NK-92 (cell line): ENCODE data around the gene TARP.
"Not testable (repeated sequence)": the region's sequence is repeated elsewhere in the genome, so short reads cannot be mapped to it uniquely, and the experiment has no call there.

Source experiments
- DNase-seq: peaks from one replicate; lab custom pipeline; 2025; ENCODE audit not compliant: unreplicated experiment; lab: John Stamatoyannopoulos, UW

TARP gene

DNA sequence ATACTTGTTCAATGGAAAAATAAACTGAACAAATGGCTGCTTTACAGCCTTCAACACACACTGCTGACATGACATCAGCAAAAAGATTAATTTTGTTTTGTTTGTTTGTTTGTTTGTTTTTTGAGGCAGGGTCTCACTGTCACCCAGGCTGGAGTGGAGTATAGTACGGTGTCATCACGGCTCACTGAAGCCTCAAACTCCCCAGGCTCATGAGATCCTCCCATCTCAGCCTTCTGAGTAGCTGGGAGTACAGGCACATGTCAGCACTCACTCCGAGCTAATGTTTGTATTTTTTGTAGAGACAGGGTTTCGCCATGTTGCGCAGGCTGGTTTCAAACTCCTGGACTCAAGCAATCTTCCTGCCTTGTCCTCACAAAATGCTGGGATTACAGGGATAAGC lies 10.9 kb downstream of the TARP start:
- DNase-seq = no peak

DNA sequence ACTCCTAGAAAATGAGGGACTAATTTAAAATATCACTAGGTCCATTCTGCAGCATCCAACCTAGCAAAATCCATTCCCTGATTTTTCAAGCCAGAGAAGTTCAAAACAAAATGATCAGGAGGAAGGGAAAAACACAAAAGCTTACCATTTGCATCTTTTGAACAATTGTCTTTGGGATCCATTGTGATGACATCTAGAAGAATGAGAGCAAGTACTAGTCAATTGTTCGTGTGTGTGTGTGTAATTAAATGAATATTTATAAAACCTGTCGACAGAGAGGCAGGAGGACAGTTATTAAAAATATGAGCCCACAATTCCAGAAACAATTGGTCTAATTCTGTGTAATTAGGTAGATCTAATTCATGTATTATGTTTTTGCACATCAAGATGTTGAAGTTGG lies 11.4 kb downstream of the TARP start:
- DNase-seq = not testable (repeated sequence)

DNA sequence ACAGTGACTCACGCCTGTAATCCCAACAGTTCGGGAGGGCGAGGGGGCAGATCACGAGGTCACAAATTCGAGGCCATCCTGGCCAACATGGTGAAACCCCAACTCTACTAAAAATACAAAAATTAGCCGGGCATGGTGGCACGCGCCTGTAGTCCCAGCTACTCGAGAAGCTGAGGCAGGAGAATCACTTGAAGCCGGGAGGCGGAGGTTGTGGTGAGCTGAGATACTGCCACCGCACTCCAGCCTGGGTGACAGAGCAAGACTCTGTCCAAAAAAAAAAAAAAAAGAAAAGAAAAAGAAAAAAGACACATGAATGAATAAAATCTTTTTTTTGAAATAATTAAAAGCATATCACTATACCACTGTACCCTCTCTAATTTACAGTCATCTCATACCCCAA lies 11.8 kb downstream of the TARP start:
- not testable (repeated sequence) for DNase-seq

DNA sequence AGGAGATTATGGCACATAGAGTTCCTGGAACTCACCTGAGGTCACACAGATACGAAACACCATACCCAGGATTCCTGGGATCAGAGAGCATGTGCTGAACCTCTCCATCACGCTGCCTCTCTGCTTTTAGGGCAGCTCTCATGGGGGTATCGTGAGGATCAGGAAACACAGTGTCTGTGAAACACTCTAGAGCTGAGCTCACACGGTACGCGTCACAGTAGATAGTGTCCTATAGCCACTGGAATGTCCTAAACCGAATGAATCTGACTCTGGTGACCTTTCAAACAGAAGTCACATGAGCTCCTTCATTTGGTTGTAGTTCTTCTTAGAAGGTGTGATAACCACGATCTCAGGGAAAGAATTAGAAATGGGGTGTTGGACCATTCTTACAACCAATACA lies 14.3 kb downstream of the TARP start:
- not testable (repeated sequence) for DNase-seq

DNA sequence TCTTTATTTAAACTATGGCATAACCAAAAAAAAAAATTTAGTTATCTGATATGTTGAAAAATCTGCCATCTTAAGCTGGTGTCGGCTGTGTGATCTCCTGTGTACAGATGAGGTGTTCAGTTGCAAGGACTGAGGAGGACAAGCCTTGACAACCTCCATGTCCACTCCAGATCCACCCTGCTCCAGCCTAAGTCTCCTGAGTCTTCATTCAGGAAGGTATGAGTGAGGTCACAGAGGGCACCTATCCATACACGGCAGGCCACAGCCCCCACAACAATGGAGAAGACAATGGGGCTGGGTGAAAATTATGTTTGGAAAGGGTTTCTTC lies 16.1 kb downstream of the TARP start:
- DNase-seq = no peak

DNA sequence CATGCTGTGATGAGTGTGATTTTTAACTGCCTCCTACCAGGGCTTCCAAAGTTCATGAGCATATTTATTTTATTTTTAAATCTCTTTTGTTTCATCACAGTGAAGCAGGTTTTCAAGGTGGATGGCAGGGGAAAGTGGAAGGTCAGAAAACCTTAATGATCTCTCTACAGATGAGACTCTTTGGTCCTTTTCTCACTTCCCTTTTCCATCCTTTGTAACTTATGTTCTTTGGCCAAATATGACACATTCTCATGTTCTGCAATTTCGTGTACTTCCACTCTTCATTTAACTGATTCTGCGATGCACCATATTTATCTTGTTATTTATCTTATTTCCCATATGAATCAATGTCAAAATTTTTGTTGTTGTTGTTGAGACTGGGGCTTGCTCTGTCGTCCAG lies 23.6 kb downstream of the TARP start:
- DNase-seq = not testable (repeated sequence)

DNA sequence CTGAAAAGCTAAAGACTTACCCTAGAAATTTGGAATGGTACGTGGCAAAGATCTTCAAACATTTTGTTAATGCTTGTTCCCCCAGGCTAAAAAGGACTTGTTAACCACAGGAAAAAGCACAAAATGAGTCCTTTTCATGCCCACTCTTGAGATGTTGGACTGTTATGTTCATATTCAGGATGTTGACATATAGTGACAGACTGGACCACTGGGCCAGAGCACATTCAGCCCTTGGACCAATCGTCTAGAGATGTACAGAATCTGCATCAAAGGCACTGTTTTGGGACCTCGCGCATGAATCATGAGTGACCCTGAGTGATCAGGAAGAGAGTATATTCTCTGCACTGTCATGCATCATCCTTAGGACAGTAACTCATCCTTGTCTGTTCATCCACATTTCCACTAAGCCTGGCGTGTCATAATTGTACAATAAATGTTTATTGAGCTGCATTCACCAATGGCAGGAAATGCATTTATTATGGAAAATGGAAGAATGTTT lies 25.3 kb downstream of the TARP start:
- DNase-seq = no peak

DNA sequence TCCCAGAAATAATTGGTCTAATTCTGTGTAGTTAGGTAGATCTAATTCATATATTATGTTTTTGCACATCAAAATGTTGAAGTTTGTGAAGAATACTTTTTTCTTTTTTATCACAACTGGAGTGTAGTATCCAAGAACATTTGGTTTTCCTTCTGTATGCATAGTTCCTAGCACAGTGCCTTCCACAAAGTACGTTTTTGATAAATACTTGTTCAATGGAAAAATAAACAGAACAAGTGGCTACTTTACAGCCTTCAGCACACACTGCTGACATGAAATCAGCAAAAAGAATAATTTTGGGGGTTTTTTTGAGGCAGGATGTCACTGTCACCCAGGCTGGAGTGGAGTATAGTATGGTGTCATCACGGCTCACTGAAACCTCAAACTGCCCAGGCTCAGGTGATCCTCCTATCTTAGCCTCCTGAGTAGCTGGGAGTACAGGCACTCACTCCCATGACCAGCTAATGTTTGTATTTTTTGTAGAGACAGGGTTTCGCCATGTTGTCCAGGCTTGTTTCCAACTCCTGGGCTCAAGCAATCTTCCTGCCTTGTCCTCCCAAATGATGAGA lies 27.9 kb downstream of the TARP start:
- no peak for DNase-seq

DNA sequence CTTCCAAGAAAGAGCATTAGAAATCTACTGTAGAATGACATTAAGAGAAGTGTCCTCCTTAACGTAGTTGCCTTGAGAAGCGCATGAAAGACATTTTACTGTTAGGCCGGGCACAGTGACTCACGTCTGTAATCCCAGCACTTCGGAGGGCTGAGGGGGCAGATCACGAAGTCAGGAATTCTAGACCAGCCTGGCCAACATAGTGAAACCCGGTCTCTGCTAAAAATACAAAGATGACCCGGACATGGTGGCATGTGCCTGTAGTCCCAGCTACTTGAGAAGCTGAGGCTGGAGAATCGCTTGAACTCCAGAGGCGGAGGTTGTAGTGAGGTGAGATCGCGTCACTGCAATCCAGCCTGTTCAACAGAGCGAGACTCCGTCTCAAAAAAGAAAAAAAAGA lies 28.9 kb downstream of the TARP start:
- DNase-seq = no peak

DNA sequence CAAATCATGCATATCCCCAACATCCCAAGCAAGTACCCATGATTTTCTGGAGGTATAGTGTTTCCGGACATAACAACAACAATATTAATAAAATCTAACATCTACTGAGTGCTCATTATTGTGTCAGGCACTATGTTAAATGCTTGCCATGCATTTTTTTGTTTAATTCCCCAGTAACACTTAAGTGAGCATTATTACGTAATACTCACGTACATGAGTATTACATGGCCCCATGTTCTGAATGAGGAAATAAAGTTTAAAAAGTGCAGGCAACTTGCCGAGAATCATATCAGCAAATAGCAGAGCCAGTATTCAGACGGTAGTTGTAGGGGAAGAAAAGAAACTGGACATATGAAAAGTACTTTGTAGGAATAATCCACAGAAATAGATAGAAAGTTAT lies 30.1 kb downstream of the TARP start:
- not testable (repeated sequence) for DNase-seq

DNA sequence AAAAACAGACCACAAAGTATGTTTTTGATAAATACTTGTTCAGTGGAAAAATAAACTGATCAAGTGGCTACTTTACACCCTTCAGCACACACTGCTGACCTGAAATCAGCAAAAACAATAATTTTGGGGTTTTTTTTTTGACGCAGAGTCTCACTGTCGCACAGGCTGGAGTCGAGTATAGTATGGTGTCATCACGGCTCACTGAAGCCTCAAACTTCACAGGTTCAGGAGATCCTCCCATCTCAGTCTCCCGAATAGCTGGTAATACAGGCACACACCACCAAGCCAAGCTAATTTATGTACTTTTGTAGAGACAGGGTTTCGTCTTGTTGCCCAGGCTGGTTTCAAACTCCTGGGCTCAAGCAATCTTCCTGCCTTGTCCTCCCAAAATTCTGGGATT lies 30.6 kb downstream of the TARP start:
- DNase-seq = no peak

DNA sequence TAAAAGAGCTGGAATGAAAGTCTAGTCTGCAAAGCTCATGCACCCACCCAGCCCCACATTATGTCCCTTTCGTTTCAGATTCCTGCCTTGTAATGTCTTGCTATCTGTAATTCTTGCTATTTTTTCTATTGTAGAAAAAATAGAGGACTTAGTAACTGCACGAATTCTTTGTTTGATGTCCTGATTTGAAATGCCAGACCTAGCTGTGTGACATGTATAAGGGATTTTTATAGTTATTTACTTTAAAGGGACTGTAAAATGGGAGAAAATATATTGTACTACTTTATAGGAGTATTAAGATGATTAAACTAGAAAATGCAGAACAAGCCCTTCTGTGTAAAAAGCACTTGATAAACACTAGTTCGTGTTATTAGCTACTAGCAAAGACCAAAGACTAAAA lies 32.4 kb downstream of the TARP start:
- no peak for DNase-seq

DNA sequence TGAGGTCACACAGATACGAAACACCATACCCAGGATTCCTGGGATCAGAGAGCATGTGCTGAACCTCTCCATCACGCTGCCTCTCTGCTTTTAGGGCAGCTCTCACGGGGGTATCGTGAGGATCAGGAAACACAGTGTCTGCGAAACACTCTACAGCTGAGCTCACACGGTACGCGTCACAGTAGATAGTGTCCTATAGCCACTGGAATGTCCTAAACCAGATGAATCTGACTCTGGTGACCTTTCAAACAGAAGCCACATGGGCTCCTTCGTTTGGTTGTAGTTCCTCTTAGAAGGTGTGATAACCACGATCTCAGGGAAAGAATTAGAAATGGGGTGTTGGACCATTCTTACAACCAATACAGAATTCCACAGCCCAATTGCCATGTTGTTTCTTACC lies 34.3 kb downstream of the TARP start:
- not testable (repeated sequence) for DNase-seq

DNA sequence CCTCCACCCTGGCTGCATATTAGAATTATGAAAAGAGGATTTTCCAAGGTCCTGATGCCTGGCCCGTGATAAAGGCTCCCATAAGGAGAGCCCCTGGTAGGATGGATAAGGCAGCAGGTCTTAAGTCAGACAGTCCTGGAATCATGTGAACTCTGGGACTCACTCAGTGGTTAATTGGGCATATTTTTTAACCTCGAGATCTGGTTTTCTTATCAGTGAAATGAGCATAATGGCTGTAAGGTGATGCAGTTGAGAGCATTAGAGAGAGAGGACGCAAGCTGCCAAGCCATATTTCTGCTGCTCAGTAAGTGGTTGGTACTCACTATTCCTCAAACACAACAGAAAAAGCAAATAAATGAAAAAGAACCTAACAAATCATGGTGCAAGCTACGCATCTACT lies 37.8 kb downstream of the TARP start:
- DNase-seq = no peak

DNA sequence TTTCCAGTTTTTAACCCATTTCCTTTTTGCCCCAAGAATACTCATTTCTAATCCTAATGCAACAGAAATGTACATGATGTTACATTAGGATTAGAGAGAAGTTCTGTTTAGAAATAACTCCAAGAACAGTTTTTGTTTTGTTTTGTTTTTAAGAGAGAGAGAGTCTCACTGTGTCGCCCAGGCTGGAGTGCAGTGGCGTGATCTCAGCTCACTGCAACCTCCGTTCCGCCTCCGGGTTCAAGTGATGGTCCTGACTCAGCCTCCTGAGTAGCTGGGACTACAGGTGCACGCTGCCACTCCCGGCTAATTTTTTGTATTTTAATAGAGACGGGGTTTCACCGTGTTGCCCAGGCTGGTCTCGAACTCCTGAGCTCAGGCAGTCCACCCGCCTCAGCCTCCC lies 38.7 kb downstream of the TARP start:
- DNase-seq = not testable (repeated sequence)

DNA sequence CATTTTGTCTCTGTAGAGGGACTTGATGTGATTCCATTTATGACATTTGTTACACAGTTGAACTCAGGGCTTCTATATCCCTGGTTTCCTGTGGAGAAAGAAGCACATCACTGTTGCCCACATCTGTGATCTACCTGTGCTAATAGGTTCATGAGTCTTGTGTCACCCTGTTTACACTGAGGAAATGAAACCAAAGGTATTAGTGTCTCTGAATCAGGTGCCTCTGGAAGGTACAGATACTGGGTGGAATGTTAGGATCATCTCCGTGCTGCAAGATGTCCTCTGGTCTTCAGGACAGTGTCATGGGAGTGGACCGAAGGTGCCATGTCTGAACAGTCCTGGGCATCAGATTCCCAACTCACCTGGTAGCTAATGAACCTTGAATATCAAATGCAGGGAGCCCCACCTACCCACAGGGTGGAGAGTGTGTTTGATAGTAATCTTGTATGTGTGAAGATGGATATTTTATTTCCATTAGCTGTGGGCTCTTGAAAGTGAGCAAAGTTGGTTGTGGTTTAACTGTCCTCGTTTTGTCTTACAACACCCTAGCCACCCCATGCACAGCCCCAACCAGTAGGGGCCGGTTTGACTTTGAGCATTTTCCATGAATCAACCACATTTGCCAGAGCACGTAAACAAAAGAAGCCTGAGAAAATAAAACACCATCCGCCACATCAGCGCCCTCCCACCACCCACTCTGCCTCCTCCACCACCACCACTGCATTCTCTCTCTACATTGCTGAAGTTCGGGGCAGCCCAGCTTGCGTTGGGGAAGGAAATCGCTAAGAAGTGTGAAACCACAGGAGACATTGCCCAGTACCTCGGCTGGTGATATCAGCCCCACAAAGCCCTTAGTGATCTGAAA lies 40.7 kb downstream of the TARP start:
- no peak for DNase-seq

DNA sequence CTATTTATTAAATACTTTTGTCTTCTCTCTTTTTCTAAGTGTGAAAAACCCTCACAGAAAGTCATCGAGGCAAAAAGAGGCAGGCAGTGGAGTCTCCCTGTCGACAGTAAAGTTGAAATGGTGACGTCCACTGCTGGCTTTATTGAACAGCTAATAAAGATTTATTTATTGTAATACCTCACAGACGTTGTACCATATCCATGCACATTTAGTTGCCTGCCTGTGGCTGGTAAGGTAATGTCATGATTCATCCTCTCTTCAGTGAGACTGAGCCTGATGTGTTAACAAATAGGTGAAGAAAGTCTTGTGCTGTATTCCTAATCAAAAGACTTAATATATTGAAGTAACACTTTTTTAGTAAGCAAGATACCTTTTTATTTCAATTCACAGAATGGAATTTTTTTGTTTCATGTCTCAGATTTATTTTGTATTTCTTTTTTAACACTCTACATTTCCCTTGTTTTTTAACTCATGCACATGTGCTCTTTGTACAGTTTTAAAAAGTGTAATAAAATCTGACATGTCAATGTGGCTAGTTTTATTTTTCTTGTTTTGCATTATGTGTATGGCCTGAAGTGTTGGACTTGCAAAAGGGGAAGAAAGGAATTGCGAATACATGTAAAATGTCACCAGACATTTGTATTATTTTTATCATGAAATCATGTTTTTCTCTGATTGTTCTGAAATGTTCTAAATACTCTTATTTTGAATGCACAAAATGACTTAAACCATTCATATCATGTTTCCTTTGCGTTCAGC lies 43.4 kb downstream of the TARP start:
- no peak for DNase-seq

DNA sequence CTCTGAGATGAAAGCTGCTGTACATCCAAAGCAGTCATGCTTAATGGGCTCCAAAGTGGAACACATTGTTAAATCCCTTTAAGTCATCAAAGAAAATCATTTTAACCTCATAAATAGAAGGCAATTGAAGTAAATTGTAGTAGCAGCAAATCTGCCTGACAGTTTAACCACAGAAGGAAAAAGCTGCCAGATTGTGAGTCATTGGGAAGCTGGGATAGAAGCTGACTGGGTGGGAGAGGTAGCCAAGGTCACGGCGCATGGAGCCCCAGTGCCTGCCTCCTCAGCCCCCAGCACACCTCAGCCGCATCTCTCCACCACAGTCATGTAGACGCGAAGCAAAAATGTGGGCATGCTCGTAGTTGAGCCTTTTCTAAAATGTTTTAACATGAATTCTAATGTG lies 44.0 kb downstream of the TARP start:
- DNase-seq = no peak

DNA sequence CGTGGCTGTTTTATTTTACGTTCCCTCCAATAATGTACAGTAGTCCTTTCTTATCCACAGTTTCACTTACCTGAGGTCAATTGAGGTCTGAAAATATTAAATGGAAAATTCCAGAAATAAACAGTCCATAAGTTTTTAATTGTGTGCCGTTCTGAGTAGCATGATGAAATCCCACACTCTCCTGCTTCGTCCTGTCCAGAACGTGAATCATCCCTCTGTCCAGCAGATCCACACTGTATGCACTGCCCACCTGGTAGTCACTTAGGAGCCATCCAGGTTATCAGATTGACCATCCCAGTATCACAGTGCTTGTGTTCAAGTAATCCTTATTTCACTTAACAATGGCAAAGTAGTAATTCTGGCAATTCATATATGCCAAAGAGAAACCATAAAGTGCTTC lies 49.0 kb downstream of the TARP start:
- no peak for DNase-seq

DNA sequence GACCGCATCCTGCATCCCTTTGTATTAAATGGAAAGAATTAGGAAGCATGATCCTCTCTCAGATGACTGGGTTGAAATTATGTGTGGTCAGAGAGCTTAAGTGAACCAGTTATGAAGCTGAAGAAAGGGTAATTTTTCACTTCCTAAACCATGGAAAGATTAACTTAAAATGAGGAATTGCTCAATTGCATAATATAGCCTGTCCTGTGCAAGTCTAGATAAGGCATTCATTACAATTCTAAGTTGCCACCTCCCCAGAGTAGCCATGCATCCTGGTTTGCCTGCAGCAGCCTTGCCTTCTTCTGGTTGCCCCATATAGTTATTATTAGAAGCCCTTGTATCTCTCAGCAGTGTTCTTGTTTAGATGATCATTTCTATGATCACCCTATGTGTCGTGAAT lies 50.1 kb downstream of the TARP start:
- no peak for DNase-seq

DNA sequence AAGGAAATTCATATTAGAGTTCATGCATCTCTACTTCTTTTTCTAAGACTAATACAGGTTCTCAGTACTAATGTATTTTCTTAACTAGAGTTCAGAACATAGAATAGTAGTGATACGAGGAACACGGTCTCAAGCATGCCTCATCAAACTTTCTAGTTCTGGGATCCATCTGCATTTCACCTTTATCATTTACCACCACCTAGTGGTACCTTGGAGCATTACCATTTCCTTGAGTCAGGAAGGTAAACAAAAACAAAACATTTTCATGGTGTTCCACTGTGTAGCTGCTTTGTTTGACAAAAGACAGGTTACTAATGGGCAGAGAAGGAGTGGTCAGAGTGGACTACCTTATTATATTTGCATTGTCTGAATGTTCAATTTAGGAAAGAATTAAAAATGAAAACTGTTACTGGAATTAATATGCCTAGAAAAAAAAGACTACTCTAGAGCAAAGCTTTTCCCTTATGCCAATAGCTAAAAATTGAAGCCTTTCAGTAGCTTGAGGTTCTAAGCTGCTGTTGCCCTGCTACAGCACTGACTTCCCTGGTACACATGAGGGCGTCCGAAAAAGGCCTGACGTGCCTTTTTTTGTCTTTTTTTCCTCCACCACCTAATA lies 50.8 kb downstream of the TARP start:
- DNase-seq = no peak

DNA sequence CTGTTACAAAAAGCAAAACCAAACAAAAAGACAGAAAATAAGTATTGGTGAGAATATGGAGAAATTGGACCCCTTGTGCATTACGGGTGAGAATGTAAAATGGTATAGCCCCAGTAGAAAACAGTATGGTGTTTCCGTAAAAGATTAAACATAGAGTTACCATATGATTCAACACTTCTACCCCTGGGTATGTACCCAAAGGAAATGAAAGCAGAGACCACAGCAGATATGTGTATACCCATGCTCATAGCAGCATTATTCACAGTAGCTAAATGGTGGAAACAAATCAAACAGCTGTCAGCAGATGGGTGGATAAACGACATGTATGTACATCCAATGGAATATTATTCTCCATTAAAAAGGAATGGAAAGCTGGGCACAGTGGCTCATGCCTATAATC lies 53.0 kb downstream of the TARP start:
- no peak for DNase-seq
